WTC11 (cell line): ENCODE measurements around the gene TIMMDC1.

Experiments used
- ATF1 ChIP-seq: sonication (generic); formaldehyde crosslinking; IDR thresholded peaks from 2 replicates; pipeline ENCODE4 v1.8.1; 2023; ENCODE audit warnings: mild to moderate bottlenecking, moderate library complexity, missing genetic modification reagents
- FOXP4 ChIP-seq: sonication (generic); formaldehyde crosslinking; IDR thresholded peaks from 2 replicates; pipeline ENCODE4 v1.8.0; 2022; ENCODE audit warnings: mild to moderate bottlenecking, missing genetic modification reagents
- SMAD3 ChIP-seq: sonication (generic); formaldehyde crosslinking; IDR thresholded peaks from 2 replicates; pipeline ENCODE4 v1.8.0; 2022; ENCODE audit warnings: missing genetic modification reagents, mild to moderate bottlenecking, borderline replicate concordance
- SP1 ChIP-seq: sonication (generic); formaldehyde crosslinking; conservative IDR thresholded peaks from 2 replicates; pipeline ENCODE4 v1.8.1; 2022; ENCODE audit warnings: missing genetic modification reagents
- TP53 ChIP-seq: sonication (generic); formaldehyde crosslinking; IDR thresholded peaks from 2 replicates; pipeline ENCODE4 v1.8.1; 2023; ENCODE audit warnings: mild to moderate bottlenecking, missing genetic modification reagents
- ZNF317 ChIP-seq: sonication (generic); formaldehyde crosslinking; IDR thresholded peaks from 2 replicates; pipeline ENCODE4 v1.8.1; 2023; ENCODE audit warnings: low read depth, mild to moderate bottlenecking, moderate library complexity, missing genetic modification reagents, borderline replicate concordance
- ZNF423 ChIP-seq: fragments of 250-450 bp; sonication (Bioruptor Pico); IDR thresholded peaks from 2 replicates; pipeline ENCODE4 v2.1.2; 2022; ENCODE audit warnings: mild to moderate bottlenecking, moderate library complexity
- TF ChIP-seq, protein P1 (sequence below): fragments of 200-600 bp; IDR thresholded peaks from 2 replicates; pipeline ENCODE4 v1.8.0; 2022; ENCODE audit warnings: antibody characterized with exemption
- TF ChIP-seq, protein P2 (sequence below): fragments of 250-450 bp; sonication (Bioruptor Pico); conservative IDR thresholded peaks from 2 replicates; pipeline ENCODE4 v1.9.0; 2021; ENCODE audit warnings: mild to moderate bottlenecking
- TF ChIP-seq, protein P3 (sequence below): sonication (generic); formaldehyde crosslinking; IDR thresholded peaks from 2 replicates; pipeline ENCODE4 v1.8.0; 2022; ENCODE audit warnings: missing genetic modification reagents

- TF ChIP-seq TP53 (CRISPR knock-in tag): no peak
- TF ChIP-seq, protein P1, sequence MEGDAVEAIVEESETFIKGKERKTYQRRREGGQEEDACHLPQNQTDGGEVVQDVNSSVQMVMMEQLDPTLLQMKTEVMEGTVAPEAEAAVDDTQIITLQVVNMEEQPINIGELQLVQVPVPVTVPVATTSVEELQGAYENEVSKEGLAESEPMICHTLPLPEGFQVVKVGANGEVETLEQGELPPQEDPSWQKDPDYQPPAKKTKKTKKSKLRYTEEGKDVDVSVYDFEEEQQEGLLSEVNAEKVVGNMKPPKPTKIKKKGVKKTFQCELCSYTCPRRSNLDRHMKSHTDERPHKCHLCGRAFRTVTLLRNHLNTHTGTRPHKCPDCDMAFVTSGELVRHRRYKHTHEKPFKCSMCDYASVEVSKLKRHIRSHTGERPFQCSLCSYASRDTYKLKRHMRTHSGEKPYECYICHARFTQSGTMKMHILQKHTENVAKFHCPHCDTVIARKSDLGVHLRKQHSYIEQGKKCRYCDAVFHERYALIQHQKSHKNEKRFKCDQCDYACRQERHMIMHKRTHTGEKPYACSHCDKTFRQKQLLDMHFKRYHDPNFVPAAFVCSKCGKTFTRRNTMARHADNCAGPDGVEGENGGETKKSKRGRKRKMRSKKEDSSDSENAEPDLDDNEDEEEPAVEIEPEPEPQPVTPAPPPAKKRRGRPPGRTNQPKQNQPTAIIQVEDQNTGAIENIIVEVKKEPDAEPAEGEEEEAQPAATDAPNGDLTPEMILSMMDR: no peak
- TF ChIP-seq, protein P2, sequence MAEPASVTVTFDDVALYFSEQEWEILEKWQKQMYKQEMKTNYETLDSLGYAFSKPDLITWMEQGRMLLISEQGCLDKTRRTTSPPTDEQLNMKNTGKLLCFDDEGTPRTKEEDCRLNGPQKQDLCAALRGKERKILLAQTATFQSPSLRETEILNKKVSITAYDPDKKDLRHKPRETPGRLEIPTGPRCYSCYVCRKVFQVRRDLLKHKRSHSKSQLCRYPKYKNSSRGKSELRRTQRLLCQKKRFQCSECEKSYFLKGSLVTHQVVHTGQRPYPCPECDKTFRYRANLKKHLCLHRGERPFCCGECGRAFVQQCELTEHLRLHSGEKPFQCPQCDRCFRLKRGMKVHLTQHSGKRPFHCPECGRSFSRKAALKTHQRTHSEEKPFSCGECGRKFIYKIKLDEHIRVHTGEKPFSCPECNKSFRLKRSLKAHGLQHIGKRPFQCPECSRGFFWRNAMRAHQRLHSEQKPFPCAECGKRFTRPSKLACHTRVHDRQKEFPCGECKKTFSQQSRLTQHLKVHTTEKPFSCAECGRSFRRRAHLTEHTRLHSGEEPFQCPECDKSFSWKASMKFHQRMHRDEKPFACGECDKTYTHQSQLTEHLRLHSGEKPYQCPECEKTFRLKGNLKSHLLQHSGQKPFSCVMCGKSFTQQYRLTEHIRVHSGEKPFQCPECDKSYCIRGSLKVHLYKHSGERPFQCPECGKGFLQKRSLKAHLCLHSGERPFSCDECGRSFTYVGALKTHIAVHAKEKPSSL (CRISPR knock-in tag): no peak
- TF ChIP-seq SP1: no peak
- TF ChIP-seq, protein P3, sequence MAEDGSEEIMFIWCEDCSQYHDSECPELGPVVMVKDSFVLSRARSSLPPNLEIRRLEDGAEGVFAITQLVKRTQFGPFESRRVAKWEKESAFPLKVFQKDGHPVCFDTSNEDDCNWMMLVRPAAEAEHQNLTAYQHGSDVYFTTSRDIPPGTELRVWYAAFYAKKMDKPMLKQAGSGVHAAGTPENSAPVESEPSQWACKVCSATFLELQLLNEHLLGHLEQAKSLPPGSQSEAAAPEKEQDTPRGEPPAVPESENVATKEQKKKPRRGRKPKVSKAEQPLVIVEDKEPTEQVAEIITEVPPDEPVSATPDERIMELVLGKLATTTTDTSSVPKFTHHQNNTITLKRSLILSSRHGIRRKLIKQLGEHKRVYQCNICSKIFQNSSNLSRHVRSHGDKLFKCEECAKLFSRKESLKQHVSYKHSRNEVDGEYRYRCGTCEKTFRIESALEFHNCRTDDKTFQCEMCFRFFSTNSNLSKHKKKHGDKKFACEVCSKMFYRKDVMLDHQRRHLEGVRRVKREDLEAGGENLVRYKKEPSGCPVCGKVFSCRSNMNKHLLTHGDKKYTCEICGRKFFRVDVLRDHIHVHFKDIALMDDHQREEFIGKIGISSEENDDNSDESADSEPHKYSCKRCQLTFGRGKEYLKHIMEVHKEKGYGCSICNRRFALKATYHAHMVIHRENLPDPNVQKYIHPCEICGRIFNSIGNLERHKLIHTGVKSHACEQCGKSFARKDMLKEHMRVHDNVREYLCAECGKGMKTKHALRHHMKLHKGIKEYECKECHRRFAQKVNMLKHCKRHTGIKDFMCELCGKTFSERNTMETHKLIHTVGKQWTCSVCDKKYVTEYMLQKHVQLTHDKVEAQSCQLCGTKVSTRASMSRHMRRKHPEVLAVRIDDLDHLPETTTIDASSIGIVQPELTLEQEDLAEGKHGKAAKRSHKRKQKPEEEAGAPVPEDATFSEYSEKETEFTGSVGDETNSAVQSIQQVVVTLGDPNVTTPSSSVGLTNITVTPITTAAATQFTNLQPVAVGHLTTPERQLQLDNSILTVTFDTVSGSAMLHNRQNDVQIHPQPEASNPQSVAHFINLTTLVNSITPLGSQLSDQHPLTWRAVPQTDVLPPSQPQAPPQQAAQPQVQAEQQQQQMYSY (CRISPR knock-in tag): no peak
- no peak for TF ChIP-seq ZNF317 (CRISPR knock-in tag)
- TF ChIP-seq FOXP4 (CRISPR knock-in tag): no peak
- no peak for TF ChIP-seq ZNF423 (CRISPR knock-in tag)
- TF ChIP-seq ATF1 (CRISPR knock-in tag): no peak
- TF ChIP-seq SMAD3: no peak
Measured at GRCh38 chr3:119534296-119534695, 35.9 kb downstream of the TIMMDC1 start.
